ENCODE results near the gene LCE3E.

Gene LCE3E

DNA sequence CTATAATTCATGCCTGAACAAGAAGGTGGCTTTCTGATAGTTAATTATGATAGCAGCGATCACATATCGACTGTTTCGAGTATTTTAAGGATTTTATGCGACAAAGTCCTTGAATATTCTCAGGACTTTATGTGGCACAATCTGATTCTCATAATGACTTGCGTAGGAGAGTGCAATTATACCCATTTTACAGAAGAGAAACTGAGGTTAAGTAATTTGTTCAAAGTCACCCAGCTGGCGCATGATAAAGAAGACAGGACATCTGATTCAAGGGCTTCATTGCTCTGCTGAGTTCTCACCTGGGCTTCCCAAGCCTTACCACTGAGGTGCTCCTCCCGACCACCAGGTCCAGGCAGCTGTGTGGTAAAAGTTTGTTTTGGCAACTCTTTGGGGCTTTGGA is 50.5 kb downstream of the LCE3E start:
- no peaks in the 10 kb centered on the region for H3K36me3 ChIP-seq (ENCODE audit: insufficient read depth, low read length)
- H3K79me2 ChIP-seq (ENCODE audit: insufficient read depth, low read length): no peaks in the 10 kb centered on the region
- H3K4me2 ChIP-seq (ENCODE audit: insufficient read depth, low read length): no peak overlapping the region
- no peaks in the 10 kb centered on the region for H3K9me3 ChIP-seq (ENCODE audit: insufficient read depth, low read length, severe bottlenecking)
- no peak overlapping the region for H3K4me3 ChIP-seq (ENCODE audit: low read depth in 1 of 2, low read length in 2 of 2)
- H3K4me1 ChIP-seq (ENCODE audit: insufficient read depth, low read length): no peaks in the 10 kb centered on the region
- TF ChIP-seq, protein P1, sequence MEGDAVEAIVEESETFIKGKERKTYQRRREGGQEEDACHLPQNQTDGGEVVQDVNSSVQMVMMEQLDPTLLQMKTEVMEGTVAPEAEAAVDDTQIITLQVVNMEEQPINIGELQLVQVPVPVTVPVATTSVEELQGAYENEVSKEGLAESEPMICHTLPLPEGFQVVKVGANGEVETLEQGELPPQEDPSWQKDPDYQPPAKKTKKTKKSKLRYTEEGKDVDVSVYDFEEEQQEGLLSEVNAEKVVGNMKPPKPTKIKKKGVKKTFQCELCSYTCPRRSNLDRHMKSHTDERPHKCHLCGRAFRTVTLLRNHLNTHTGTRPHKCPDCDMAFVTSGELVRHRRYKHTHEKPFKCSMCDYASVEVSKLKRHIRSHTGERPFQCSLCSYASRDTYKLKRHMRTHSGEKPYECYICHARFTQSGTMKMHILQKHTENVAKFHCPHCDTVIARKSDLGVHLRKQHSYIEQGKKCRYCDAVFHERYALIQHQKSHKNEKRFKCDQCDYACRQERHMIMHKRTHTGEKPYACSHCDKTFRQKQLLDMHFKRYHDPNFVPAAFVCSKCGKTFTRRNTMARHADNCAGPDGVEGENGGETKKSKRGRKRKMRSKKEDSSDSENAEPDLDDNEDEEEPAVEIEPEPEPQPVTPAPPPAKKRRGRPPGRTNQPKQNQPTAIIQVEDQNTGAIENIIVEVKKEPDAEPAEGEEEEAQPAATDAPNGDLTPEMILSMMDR (IDR thresholded peaks at IDR 0.05; ENCODE audit: borderline replicate concordance, extremely low read depth, low read length, poor library complexity, severe bottlenecking): no peak
- TF ChIP-seq EZH2 (IDR thresholded peaks at IDR 0.05; ENCODE audit: borderline replicate concordance, low read depth, low read length, severe bottlenecking): no peak
- H3K27ac ChIP-seq (ENCODE audit: low read length): no peak overlapping the region
- H2AFZ ChIP-seq (ENCODE audit: low read depth, low read length): no peak overlapping the region
- DNase-seq: no peak
- H3K27me3 ChIP-seq (ENCODE audit: insufficient read depth, low read length, poor library complexity): peaks cover 22% of the 10 kb centered on the region
- ATAC-seq (ENCODE audit: insufficient read depth, low read depth): no peak
- H3K9ac ChIP-seq (ENCODE audit: low read depth, low read length): no peak overlapping the region
- no peaks in the 10 kb centered on the region for H4K20me1 ChIP-seq (ENCODE audit: insufficient read depth, low read length)

All from DND-41 (cell line).